Suprapubic skin (tissue), 4 donors: Measurements from ENCODE around the gene NUP188.

ENCODE experiments used
- CTCF ChIP-seq, 2 donors: fragments of 200-600 bp in 1 of 2; fragments of 450-650 bp in 1 of 2; sonication (generic) in 1 of 2; IDR thresholded peaks; one replicate each; pipeline ENCODE4 v1.5.1; 2016 to 2019; ENCODE audit warnings: antibody characterized with exemption in 2 of 2, mild to moderate bottlenecking in 1 of 2, moderate library complexity in 1 of 2
- EP300 ChIP-seq: sonication (generic); formaldehyde crosslinking; IDR thresholded peaks from one replicate; pipeline ENCODE4 v1.6.1; 2017; ENCODE audit warnings: antibody characterized with exemption
- POLR2A ChIP-seq, 2 donors: fragments of 450-650 bp; IDR thresholded peaks; one replicate each; pipeline ENCODE4 v1.6.1; 2017; ENCODE audit warnings: antibody characterized with exemption in 2 of 2, mild to moderate bottlenecking in 2 of 2, moderate library complexity in 2 of 2
- POLR2AphosphoS5 ChIP-seq, 3 donors: sonication (generic); formaldehyde crosslinking; IDR thresholded peaks; one replicate each; pipeline ENCODE4 v1.6.1; 2017; ENCODE audit warnings: antibody characterized with exemption in 3 of 3

- TF ChIP-seq CTCF (IDR thresholded peaks at IDR 0.05) (no peak), POLR2A (IDR thresholded peaks at IDR 0.05) (no peak), EP300 (no peak), POLR2AphosphoS5 (IDR thresholded peaks at IDR 0.05) (no peak)
Measured at GRCh38 chr9:128910906-128911305, 36.6 kb upstream of the NUP188 start.
